GM19455 (cell line): ENCODE measurements around the gene P4HA1.
"Not testable (repeated sequence)": the region's sequence is repeated elsewhere in the genome, so short reads cannot be mapped to it uniquely, and the experiment has no call there.

Experiments used
- ATAC-seq: cut with Tn5 transposase; IDR thresholded peaks from one replicate; pipeline ENCODE4 v1.9.1; 2021; ENCODE audit not compliant: unreplicated experiment

P4HA1 gene

DNA sequence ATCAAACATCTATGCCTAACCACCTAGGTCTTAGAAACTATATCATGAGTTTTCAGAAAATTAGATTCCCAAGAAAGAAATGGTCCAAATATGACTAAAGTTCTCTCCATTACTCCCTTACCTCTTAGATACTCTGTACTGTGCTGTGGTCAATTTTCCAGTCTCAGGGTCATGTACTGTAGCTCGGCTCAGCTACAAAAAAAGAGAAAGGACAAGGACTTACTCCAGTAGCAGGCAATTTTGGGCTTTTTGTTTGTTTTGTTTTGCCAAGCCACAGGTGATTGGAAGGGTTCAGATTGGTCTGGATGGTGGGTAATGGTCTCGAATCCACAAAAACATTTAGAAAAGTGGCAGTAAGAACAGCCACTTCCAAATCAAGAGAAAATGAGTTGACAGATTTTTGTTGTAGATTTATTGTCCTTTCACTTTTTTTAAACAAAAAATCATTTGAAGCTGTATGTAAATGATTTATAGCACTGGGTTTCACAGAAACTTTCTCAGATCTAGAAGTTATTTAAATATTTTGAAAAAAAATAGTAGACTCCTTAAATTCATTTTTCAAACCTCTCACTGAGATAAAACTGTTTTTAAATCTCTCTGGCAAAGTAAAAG, 52.8 kb downstream of the P4HA1 start:
- ATAC-seq, result no peak

DNA sequence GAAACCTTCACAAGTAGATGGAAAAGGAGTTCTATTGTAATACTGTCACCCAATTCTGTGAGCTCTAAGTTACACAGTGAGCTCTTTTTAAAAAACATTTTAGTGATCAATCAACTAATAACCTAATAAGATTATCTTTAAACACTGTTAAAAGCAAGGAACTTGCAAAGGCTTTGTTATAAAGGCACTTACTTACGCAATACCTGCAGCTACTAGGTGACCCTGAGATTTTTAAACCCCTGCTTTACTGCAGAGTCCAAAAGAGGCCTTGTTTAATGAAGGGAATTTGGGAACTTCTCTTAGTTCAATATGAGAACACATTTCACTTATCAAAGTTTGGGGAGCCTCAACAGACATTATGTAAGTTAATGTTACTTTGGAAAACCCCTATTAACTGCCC, 53.3 kb downstream of the P4HA1 start:
- no peak for ATAC-seq

DNA sequence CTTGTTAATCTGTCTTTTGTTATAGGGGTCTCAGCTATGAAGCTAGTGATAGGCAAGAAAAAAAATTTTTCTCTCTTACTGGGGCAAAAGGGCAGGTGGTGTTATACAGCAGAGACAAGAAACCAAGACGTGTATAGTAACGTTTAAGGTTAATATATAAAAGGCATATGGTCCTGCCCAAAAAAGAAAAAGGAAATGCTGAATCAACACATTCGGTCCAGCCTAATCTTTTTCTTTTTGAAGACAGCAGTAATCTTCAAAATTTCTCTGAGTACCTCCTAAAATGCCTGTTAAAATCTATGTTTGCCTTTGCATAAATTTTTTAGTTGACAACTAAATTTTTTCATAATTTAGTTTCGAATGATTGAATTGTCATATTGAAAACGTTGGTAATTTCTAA, 54.5 kb downstream of the P4HA1 start:
- no peak for ATAC-seq

DNA sequence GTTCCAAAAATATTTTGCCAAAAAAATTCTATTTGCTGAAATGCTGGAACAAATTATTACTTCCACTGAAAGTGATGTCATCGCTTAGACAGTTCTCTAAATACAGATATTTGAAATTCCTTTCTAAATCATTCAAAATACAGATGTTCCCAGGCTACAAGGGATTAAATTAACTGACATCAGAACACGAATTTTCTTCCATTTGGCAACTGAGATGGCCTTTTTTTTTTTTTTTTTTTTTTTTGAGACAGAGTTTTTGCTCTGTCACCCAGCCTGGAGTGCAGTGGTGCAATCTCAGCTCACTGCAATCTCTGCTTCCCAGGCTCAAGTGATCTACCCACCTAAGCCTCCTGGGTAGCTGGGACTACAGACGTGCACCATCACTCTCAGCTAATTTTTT, 57.0 kb downstream of the P4HA1 start:
- no peak for ATAC-seq

DNA sequence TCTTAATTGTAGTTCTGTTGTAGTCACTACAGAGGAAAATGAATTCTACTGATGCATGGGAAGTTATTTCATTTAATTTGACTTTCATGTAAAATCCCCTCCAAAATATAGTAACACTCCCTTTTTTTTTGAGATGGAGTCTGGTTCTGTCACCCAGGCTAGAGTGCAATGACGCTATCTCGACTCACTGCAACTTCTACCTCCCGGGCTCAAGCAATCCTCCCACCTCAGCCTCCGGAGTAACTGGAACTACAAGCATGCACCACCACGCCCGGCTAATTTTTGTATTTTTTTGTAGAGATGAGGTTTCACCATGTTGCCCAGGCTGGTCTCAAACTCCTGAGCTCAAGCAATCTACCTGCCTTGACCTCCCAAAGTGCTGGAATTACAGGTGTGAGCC, 60.4 kb downstream of the P4HA1 start:
- ATAC-seq, result not testable (repeated sequence)

DNA sequence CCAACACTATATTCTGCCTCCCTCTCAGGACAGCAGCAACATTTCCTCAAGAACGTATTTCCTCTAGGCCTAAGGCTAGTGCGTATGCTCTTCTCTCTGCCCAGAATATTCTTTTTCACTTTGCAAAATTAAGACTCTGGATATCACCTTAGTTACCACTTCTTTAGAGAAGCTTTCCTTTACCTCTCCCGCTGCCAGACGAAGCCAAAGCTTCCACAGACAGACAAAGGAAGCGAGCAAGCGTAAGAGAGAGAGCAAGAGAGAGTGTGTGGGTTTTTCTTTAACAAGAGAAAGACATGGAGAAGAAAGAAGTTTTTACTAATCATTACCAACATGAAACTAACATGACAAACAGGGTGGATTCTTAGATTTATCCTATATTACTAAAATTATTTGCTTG, 64.1 kb downstream of the P4HA1 start:
- ATAC-seq, result no peak

DNA sequence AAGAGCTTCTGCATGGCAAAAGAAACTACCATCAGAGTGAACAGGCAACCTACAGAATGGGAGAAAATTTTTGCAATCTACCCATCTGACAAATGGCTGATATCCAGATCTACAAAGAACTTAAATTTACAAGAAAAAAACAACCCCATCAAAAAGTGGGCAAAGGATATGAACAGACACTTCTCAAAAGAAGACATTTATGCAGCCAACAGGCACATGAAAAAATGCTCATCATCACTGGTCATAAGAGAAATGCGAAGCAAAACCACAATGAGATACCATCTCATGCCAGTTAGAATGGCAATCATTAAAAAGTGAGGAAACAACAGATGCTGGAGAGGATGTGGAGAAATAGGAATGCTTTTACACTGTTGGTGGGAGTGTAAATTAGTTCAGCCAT, 70.0 kb downstream of the P4HA1 start:
- ATAC-seq, result not testable (repeated sequence)

DNA sequence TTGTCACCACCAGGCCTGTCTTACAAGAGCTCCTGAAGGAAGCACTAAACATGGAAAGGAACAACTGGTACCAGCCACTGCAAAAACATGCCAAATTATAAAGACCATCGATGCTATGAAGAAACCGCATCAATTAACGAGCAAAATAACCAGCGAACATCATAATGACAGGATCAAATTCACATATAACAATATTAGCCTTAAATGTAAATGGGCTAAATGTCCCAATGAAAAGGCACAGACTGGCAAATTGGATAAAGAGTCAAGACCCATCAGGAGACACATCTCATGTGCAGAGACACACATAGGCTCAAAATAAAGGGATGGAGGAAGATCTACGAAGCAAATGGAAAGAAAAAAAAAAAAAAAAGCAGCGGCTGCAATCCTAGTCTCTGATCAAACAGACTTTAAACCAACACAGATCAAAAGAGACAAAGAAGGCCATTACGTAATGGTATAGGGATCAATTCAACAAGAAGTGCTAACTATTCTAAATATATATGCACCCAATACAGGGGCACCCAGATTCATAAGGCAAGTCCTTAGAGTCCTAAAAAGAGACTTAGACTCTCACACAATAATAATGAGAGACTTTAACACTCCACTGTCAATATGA, 73.1 kb downstream of the P4HA1 start:
- ATAC-seq, result not testable (repeated sequence)

DNA sequence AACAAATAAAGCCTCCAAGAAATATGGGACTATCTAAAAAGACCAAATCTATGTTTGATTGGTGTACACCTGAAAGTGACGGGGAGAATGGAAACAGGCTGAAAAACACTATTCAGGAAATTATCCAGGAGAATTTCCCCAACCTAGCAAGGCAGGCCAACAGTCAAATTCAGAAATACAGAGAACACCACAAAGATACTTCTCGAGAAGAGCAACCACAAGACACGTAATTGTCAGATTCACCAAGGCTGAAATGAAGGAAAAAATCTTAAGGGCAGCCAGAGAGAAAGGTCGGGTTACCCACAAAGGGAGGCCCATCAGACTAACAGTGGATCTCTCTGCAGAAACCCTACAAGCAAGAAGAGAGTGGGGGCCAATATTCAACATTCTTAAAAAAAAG, 73.7 kb downstream of the P4HA1 start:
- ATAC-seq, result not testable (repeated sequence)

DNA sequence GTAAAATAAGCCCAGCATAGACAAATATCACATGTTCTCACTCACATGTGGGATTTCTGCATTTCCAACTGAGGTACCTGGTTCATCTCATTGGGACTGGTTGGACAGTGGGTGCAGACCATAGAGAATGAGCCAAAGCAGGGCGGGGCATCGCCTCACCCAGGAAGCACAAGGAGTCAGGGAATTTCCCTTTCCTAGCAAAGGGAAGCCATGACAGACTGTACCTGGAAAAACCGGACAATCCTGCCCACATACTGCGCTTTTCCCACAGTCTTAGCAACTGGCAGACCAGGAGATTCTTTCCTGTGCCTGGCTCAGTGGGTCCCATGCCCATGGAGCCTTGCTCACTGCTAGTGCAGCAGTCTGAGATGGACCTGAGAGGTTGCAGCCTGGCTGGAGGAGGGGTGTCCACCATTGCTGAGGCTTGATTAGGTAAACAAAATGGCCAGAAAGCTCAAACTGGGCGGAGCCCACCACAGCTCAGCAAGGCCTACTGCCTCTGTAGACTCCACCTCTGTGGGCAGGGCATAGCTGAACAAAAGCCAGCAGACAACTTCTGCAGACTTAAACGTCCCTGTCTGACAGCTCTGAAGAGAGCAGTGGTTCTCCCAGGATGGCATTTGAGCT, 75.0 kb downstream of the P4HA1 start:
- not testable (repeated sequence) for ATAC-seq

DNA sequence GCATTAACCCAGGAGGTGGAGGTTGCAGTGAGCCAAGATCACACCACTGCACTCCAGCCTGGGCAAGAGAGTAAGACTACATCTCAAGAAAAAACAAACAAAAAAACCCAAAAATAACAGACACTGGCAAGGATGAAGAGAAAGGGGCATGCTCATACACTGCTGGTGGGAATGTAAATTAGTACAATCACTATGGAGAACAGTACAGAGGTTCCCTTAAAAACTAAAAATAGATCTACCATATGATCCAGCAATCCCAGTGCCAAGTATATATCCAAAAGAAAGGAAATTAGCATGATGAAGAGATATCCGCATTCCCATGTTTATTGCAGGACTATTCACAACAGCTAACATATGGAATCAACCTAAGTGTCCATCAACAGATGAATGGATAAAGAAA, 75.6 kb downstream of the P4HA1 start:
- ATAC-seq, result no peak

DNA sequence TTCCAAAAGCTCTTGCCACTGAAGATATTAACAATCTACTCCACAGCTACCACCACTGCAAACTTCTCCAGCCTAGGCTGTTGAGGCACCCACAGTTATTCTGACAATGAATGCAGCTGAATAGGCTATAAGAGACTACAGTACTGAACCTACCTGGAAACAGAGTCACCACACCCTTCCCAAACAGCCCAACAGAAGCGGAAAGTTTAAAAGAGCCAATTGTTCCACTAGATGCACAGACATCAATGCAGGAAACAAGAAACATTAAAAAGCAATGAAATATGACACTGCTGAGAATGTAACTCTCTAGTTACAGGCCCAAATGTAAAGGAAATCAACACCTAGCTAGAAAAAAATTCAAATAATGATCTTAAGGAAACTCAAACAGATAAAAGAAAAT, 77.6 kb downstream of the P4HA1 start:
- no peak for ATAC-seq

DNA sequence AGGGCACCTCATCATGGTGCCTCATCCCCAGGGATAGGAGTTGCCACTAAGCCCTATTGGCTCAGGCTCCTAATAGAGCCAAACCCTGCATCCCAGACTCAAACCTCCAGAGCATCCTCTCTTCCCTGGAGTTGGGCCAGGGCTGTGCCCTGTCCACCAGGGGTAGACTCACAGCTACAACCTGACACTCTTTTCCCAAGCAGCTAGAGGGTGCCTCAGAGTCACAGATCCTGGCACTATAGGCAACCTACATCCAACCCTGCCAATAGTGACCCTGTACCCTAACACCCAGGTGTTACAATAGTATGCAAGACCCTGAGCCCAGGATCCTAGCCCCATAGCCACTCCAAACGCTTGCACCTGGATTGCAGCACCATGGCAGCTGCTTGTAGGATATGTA, 78.0 kb downstream of the P4HA1 start:
- ATAC-seq, result no peak

DNA sequence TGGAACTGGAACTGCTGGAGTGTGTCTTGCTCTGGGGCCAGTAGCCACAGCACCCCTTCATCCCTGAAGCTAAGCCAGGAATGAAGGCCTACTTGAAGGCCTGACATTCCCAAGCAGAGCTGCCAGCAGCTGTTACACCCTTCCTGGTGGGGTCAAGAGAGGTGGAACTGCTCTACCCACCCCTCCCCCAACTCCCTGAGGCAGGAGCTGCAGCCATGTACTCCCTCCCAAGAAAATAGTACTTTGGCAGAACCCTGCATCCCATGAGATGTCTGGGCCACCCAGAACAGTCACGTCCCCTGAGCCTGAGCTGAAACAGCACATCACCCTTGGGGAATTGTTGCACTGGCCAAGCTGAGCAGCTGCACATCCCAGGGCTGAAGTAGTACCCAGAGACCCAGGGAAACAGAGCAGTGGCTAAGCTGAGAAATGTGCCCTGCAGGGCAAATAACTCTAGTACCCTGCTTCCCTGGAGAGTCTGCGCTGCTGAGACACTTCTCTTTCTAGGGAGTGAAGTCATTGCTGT, 78.6 kb downstream of the P4HA1 start:
- no peak for ATAC-seq

DNA sequence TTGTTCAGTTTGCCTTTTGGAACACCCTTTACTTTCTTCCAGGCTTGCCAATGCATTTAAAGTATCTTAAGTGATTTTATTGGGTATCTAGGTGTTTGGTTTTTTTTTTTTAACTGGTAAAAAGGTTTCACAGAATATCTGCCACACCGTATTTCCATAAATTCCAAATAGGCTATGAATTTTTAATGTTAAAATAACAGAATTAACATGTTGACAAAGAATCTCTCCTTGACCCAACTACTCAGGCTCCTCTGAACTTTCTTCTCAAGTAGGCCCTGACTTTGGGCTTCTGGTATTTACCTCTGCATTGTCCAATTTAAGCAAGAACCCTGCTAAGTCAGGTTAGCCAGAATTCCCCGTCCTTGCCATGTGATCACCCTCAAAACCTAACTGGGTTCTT, 80.9 kb downstream of the P4HA1 start:
- no peak for ATAC-seq

DNA sequence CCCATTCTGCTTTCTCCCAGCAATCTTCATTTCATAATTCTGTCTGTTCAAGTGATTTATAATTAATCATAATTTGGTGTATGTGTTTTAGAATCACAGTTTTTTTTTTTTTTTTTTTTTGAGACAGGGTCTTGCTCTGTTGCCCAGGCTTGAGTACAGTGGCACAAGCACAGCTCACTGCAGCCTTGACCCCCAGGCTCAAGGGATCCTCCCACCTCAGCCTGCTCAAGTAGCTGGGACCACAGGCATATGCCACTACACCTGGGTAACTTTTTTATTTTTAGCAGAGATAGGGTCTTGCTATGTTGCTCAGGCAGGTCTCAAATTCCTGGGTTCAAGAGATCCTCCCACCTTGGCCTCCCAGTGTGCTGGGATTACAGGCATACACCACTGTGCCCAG, 92.8 kb downstream of the P4HA1 start:
- no peak for ATAC-seq

DNA sequence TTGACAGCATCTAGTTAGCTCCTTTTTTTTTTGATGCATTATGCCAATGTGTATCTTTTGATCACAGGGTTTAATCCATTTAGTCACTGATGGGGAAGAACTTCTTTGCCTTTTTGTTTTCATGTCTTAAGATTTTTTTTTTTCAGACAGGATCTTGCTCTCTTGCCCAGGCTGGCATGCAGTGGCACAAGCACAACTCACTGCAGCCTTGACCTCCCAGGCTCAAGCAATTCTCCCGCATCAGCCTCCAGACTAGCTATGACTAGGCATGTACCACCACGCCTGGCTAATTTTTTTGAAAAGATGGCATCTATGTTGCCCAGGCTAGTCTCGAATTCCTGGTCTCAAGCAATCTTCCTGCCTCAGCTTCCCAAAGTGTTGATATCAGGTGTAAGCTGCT, 95.7 kb downstream of the P4HA1 start:
- no peak for ATAC-seq

DNA sequence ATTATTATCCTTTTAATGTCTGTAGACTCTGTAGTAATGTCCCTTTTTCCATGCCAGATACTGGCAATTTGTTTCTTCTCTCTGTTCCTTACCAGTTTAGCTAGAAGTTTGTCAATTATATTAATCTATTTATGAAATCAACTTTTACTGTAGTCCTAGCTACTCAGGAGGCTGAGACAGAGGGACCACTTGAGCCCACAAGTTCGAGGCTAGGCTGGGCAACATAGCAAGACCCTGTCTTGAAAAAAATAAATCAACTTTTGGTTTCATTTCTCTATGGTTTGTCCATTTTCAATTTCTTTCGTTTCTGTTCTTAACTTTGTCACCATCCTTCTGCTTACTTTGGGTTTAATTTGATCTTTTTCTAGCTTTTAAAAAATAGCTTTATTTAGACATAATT, 99.6 kb downstream of the P4HA1 start:
- no peak for ATAC-seq

DNA sequence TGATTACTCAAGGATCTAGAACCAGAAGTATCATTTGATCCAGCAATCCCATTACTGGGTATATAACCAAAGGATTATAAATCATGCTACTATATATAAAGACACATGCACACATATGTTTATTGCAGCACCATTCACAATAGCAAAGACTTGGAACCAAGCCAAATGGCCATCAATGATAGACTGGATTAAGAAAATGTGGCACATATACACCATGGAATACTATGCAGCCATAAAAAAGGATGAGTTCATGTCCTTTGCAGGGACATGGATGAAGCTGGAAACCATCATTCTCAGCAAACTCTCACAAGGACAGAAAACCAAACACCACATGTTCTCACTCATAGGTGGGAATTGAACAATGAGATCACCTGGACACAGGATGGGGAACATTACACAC, 101.2 kb downstream of the P4HA1 start:
- ATAC-seq, result not testable (repeated sequence)

DNA sequence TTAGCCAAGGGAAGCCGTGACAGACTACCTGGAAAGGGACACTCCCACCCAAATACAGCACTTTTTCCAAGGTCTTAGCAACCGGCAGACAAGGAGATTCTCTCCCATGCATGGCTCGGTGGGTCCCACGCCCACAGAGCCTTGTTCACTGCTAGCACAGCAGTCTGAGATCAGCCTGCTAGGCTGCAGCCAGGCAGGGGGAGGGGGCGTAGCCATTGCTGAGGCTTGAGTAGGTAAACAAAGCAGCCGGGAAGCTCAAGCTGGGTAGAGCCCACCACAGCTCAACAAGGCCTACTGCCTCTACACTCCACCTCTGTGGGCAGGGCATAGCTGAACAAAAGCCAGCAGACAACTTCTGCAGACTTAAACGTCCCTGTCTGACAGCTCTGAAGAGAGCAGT, 106.9 kb downstream of the P4HA1 start:
- not testable (repeated sequence) for ATAC-seq

DNA sequence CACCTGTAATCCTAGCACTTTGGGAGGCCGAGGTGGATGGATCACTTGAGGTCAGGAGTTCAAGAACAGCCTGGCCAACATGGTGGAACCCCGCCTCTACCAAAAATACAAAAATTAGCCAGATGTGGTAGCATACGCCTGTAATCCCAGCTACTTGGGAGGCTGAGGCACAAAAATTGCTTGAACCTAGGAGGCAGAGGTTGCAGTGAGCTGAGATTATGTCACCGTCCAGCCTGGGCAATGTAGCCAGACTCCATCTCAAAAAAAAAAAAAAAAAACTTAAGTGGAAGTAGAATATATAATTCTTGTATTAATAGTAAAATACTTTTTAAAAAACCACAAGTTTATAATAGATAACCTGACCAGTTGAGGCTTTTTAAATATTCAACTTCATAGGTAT, 112.0 kb downstream of the P4HA1 start:
- not testable (repeated sequence) for ATAC-seq

DNA sequence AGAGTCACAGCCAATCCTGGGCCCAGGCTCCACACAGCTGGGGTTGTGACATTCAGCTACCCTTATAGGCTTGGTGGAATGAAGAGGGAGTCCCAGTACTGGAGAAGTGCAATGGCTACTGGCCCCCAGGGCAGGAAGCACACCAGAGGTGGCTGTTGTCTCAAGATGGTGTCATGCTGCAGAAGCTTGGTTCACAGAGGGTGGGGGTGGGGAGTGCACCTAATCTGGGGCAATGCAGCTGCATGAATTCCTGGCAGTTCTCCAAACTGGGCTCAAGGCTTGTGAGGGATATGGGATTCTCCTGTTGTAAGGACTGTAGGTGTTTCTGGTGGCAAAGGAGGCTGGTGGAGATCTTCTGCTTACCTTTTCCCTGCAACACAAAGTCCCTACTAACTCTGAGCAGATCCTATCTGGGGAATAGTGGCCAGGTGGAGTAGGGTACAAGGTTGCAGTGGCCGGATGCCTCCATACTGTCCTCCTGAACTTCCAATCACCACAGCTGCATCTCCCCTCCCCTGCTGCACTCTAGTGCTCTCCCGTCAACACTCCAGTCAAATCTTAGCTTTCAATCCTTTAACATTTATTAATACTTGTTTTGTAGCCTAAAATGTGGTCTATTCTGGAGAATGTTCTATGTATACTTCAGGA, 114.7 kb downstream of the P4HA1 start:
- no peak for ATAC-seq
